Left lung (tissue), 10 donors: ENCODE results near the gene PRUNE1. TPM values are rescaled to one million over a fixed set of nuclear protein-coding genes. Genes with fewer than 3 reads are reported as not detected.

Experiments
- ATAC-seq: fragments of 200-7000 bp; cut with Tn5 transposase; one replicate; pipeline ENCODE4 v1.9.1; 2020; ENCODE audit warnings: moderate library complexity
- DNase-seq, 4 donors: peaks; one replicate each; pipeline ENCODE4 v3.0.0-alpha.2; 2013 to 2020
- H3K27ac ChIP-seq, 2 donors: fragments of 200-600 bp; sonication (generic) in 1 of 2; one replicate each; pipeline versions ENCODE4 v1.5.0 to v1.8.0; 2020 to 2021
- H3K27me3 ChIP-seq, 2 donors: fragments of 200-600 bp; sonication (generic) in 1 of 2; one replicate each; pipeline versions ENCODE4 v1.5.0 to v1.8.0; 2020 to 2021
- H3K36me3 ChIP-seq, 2 donors: fragments of 200-600 bp; sonication (generic) in 1 of 2; one replicate each; pipeline versions ENCODE4 v1.5.0 to v1.8.0; 2020 to 2021
- H3K4me1 ChIP-seq, 2 donors: fragments of 200-600 bp; one replicate each; pipeline ENCODE4 v1.8.0; 2021
- H3K4me3 ChIP-seq, 2 donors: fragments of 200-600 bp; sonication (generic) in 1 of 2; one replicate each; pipeline versions ENCODE4 v1.5.0 to v1.8.0; 2020 to 2021; ENCODE audit warnings: mild to moderate bottlenecking in 1 of 2
- H3K9me3 ChIP-seq, 2 donors: fragments of 200-600 bp; sonication (generic) in 1 of 2; one replicate each; pipeline versions ENCODE4 v1.5.0 to v1.8.0; 2020 to 2021
- intact Hi-C, 2 donors: fragments of 100-400 bp; cut with DNase I; formaldehyde crosslinking; loops; one replicate each; pipeline versions ENCODE4 v1.11.2 to v1.14.2; 2022
- polyA plus RNA-seq, 6 donors: library from polyadenylated mRNA; unstranded; fragments of 120-200 nt; gene quantifications; one replicate each; pipeline ENCODE4 v1.2.1, GENCODE V29; 2013; ENCODE audit not compliant: insufficient read length in 6 of 6
- total RNA-seq, 2 donors: library from RNA; stranded (reverse); fragmentation: NEBNext Ultra II Directional; extraction: Animal tissue kit (Norgen Biotek cat#: 25700); gene quantifications; one replicate each; pipeline ENCODE4 v1.2.1, GENCODE V29; 2021
- TF ChIP-seq, protein P1 (sequence below), 2 donors: fragments of 200-600 bp; sonication (generic) in 1 of 2; IDR thresholded peaks; one replicate each; pipeline versions ENCODE4 v1.5.0 to v1.8.0; 2021; ENCODE audit warnings: antibody characterized with exemption in 2 of 2
- donor health status: DM: no; HTN: yes; CAD: no.
- donor health status: DM: no; HTN: no; CAD: no.

PRUNE1 gene
- total and polyA plus RNA-seq, 8 donors, result 15.1 to 42.7 (median 38.6) TPM

DNA sequence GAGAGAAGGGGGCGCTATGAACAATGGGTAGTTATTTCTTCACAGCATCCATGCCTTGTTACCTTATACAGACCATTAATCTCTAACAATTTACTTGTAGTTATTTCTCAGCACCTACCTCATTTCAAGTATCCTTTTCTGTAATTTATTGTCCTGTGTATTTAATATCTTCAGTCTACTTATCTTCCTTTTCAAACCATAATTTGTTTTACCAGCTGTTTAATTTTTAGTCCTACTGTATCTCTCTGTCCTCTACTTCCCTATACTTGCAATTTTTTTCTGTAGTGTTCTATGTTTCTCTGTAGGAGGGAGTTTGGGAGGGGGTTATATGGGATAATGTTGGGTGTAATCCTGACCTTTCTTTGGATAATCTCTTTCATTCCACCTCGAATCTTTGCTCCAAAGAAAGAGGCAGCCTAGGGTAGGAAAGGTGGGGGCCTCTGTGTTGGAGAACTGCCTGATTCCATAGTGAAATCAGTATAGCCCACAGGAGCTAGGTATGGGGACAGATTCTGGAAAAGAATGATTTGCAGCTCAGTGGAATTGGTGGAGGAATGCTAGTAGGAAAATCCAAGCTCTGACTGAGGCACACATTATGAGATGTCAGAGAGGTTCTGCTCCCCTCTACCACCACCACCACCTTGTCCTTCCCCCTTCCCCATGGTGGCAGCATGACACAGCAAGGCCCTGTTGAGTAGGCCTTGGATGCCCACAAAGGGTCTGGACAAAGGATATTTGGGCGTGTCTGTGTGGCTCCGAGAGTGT lies 52.6 kb downstream of the PRUNE1 start:
- H3K4me1 ChIP-seq, result peaks cover 16 to 40% of the 10 kb centered on the region in 2 donors
- no peak for DNase-seq
- no peaks in the 10 kb centered on the region for H3K9me3 ChIP-seq
- TF ChIP-seq, protein P1, sequence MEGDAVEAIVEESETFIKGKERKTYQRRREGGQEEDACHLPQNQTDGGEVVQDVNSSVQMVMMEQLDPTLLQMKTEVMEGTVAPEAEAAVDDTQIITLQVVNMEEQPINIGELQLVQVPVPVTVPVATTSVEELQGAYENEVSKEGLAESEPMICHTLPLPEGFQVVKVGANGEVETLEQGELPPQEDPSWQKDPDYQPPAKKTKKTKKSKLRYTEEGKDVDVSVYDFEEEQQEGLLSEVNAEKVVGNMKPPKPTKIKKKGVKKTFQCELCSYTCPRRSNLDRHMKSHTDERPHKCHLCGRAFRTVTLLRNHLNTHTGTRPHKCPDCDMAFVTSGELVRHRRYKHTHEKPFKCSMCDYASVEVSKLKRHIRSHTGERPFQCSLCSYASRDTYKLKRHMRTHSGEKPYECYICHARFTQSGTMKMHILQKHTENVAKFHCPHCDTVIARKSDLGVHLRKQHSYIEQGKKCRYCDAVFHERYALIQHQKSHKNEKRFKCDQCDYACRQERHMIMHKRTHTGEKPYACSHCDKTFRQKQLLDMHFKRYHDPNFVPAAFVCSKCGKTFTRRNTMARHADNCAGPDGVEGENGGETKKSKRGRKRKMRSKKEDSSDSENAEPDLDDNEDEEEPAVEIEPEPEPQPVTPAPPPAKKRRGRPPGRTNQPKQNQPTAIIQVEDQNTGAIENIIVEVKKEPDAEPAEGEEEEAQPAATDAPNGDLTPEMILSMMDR (IDR thresholded peaks at IDR 0.05), result no peak
- H3K27me3 ChIP-seq, result no peaks in the 10 kb centered on the region
- peaks cover 0 to 10% of the 10 kb centered on the region in 2 donors for H3K36me3 ChIP-seq
- peak overlapping the region in 1 of 2 donors; percentile 95 for H3K27ac ChIP-seq
- H3K4me3 ChIP-seq, result peak overlapping the region; percentile 66 to 94
- intact Hi-C loops, result no loop called here
- ATAC-seq, result no peak

DNA sequence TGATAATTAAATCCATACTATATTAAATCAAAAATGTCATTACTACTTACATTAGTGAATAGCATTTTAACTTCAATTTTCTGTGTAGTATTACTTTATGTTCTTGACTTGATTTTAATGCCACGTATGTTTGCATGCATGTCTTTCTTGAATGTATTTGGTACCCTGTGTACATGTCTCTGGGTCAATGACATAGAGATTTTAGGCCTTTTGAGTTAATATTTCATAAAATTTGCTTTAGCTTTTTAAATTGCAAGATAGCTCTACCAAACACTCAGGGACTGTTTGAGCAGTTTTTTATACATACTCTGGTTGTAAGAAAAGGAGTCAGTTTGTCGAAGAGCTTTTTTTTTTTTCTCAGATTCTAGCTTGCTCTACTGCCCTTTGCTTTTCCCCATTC lies 53.5 kb downstream of the PRUNE1 start:
- TF ChIP-seq, protein P1 (IDR thresholded peaks at IDR 0.05), result no peak
- no peaks in the 10 kb centered on the region for H3K9me3 ChIP-seq
- no peak overlapping the region for H3K27ac ChIP-seq
- no peak for ATAC-seq
- peaks cover 7 to 31% of the 10 kb centered on the region in 2 donors for H3K4me1 ChIP-seq
- H3K4me3 ChIP-seq, result no peak overlapping the region
- H3K36me3 ChIP-seq, result peaks cover 0 to under 1% of the 10 kb centered on the region in 2 donors
- no peak for DNase-seq
- no peaks in the 10 kb centered on the region for H3K27me3 ChIP-seq
- intact Hi-C loops, result no loop called here

DNA sequence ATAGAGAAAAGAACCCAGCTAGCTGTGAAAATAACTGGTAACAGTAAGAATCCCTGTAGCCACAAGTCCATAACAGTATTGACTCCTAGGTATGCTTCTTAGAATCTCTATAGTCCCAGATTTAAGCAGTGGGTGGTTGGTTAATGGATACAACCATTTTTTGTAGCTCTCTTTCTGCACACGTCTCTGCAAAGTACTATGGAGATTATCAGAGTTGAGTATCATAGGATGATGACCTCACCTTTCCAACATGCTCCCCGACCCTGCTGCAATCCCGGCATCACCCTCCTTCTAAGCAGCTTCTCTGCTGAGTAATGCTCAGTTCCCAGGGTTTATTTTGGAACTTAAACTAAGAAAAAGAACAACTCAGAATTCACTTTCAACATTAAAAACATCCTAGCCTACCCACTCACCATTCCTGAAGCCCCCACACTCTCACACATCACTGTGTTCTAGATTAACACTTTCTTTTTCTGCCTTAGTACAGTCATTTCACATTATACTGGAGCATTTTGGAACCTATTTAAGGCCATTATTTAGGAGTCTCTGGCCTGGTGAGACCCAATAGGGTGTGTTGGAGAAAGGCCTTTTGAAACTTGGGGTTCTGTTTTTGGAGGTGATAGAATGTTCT lies 54.6 kb downstream of the PRUNE1 start:
- no peak overlapping the region for H3K4me3 ChIP-seq
- TF ChIP-seq, protein P1 (IDR thresholded peaks at IDR 0.05), result no peak
- no peaks in the 10 kb centered on the region for H3K36me3 ChIP-seq
- H3K27me3 ChIP-seq, result no peaks in the 10 kb centered on the region
- intact Hi-C loops, result no loop called here
- ATAC-seq, result no peak
- H3K27ac ChIP-seq, result no peak overlapping the region
- no peak for DNase-seq
- no peaks in the 10 kb centered on the region for H3K9me3 ChIP-seq
- peaks cover 0 to 19% of the 10 kb centered on the region in 2 donors for H3K4me1 ChIP-seq

DNA sequence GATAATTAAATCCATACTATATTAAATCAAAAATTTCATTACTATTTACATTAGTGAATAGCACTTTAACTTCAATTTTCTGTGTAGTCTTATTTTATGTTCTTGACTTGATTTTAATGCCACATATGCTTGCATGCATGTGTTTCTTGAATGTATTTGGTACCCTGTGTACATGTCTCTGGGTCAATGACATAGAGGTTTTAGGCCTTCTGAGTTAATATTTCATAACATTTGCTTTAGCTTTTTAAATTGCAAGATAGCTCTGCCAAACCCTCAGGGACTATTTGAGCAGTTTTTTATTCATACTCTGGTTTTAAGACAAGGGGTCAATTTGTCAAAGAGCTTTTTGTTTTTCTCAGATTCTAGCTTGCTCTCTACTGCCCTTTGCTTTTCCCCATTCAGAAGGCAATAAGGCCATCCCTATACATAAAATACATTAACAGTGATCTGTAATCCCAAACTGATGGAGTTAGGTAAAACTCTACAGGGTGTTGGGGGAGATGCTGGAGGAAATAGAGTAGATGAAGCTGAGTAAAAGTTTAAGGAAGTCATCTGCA lies 56.9 kb downstream of the PRUNE1 start:
- no peak for DNase-seq
- H3K36me3 ChIP-seq, result no peaks in the 10 kb centered on the region
- no peak overlapping the region for H3K27ac ChIP-seq
- H3K9me3 ChIP-seq, result no peaks in the 10 kb centered on the region
- intact Hi-C loops, result no loop called here
- TF ChIP-seq, protein P1 (IDR thresholded peaks at IDR 0.05), result no peak
- H3K4me1 ChIP-seq, result peaks cover 4 to 19% of the 10 kb centered on the region in 2 donors
- H3K4me3 ChIP-seq, result no peak overlapping the region
- no peaks in the 10 kb centered on the region for H3K27me3 ChIP-seq
- no peak for ATAC-seq

DNA sequence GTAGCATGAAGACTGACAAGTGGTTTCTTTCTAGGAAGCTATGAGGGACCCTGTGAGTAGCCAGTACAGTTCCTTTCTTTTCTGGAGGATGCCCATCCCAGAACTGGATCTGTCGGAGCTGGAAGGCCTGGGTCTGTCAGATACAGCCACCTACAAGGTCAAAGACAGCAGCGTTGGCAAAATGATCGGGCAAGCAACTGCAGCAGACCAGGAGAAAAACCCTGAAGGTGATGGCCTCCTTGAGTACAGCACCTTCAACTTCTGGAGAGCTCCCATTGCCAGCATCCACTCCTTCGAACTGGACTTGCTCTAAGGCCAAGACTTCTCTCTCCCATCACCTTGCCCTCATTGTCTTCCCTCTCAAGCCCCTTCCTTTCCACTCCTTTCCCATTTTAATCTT lies 58.9 kb downstream of the PRUNE1 start:
- no peak for ATAC-seq
- Histone ChIP-seq H3K4me3 (no peak overlapping the region), H3K27ac (no peak overlapping the region), H3K27me3 (no peaks in the 10 kb centered on the region), H3K4me1 (peaks cover 9 to 18% of the 10 kb centered on the region in 2 donors), H3K36me3 (no peaks in the 10 kb centered on the region), H3K9me3 (no peaks in the 10 kb centered on the region)
- intact Hi-C loops, result no loop called here
- no peak for DNase-seq
- TF ChIP-seq, protein P1 (IDR thresholded peaks at IDR 0.05), result no peak
